IPS-18c (cell line): Measurements from ENCODE around the gene POLR2L.

ENCODE experiments used
- H3K4me3 ChIP-seq: 2 replicates; pipeline ENCODE4 v1.7.0; 2013; ENCODE audit warnings: low read depth, mild to moderate bottlenecking, low read length, moderate library complexity; ENCODE audit not compliant: insufficient read depth
- H3K9me3 ChIP-seq: one replicate; pipeline ENCODE4 v1.6.1; 2013; ENCODE audit warnings: mild to moderate bottlenecking, low read length, moderate library complexity; ENCODE audit not compliant: control insufficient read depth, insufficient read depth

The POLR2L gene

DNA sequence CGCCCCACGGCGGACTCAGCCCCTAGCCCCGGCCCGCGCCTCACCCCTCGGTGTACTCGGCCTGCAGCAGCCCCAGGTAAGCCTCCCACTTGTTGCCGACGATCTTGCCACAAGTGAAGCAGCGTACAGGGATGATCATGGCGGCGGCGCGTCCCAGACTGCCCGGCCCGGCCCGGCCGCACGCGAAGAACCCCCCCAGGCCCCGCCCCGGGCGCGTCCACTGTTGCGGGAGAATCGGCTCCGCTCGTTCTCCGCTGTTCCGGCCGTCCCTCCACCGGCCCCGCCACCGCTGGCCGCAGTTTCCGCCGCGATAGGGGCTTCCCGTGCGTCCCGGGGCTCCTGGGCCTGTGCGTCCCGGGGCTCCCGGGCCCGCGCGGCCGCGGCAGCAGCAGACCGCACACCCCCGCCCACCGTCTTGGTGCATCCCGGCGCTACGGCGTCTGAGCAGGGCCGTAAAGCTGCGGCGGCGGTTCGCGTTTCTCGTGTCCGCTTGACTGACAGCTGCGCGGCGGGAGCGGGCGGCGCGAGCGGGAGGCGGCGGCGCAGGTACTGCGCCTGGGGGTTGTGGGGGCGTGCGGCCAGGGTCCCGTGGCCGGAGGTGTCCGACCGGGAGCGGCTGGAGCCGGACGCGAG lies at the start of gene POLR2L, which contains the start of gene TSPAN4:
Gene POLR2L (minus strand): TSS at position 160 of the 633 bp plus-strand sequence. CDS start 21 bp downstream, at position 139.
Gene TSPAN4 (plus strand): TSS at position 483 of the 633 bp plus-strand sequence. CDS start 7,453 bp downstream, outside the sequence.
- H3K4me3 ChIP-seq, result peak within 1 kb of the TSS; percentile 93
- H3K9me3 ChIP-seq, result no peaks in the 10 kb centered on the region

DNA sequence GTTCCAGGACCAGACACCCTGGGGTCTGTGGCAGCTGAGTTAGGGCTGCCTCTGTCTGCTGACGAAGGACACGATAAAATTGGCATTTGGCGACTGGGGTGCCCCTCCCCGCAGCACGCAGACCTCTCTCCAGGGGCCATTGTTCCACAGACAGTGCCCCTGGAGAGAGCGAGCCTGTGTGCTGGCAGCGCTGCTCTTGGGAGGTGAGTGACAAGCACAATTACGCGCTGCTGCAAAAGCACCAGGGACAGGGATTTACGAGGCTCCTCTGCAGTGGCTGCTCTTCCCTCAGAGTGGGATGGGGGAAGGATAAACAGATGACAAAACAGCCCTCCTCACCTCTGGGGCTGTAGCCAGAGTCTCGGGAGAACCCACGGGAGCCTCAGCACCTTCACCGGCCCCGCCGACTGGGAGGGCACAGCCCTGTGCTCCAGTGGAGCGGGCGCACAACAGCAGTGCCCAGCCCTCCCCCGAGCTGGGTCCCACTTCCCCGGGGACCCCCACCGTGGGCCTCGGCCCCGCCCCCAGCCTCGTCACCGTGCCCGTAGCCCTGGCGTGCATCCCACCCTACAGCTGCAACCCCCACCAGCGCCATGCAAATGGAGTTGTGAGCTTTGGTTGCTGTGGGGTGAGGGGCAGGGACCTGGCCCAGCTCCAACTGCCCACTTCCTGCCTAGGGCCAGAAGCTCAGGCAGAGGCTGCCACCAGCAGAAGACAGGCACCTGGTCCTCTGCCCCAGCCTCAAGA lies 48.6 kb upstream of the POLR2L start:
- Histone ChIP-seq H3K9me3 (no peaks in the 10 kb centered on the region), H3K4me3 (no peak overlapping the region)

DNA sequence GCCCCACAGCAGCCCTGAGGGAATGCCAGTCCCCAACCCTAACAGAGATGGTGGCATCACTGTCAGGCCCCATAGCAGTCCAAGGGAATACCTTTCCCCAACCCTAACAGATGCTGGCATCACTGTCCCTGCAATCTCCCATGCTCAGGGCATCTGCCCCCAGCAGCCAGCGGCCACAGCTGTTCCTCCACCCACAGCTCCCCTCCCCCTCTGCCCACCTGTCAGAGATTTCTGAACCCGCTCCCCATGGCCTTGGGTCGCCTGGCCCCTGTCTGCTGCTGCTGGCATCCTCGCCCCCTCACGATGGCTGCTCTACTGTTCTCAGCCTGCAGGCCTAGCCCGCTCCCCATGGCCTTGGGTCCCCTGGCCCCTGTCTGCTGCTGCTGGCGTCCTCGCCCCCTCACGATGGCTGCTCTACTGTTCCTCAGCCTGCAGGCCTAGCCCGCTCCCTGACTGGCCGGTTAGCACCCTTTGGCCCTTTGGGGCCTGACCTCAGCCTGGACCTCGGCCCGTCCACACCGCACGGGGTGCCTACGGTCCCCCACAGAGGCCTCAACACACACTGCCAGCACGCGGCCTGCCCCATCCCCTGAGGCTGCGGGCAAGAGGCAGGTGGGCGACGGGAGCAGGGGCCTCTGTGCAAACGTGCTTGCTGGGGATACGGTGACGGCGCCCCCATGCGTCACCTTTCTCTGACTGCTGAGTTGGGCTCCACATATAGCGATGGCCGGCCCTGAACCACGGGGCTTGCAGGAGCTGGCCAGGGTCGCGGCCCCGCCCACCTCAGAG lies 47.6 kb upstream of the POLR2L start:
- Histone ChIP-seq H3K9me3 (no peaks in the 10 kb centered on the region), H3K4me3 (no peak overlapping the region)

DNA sequence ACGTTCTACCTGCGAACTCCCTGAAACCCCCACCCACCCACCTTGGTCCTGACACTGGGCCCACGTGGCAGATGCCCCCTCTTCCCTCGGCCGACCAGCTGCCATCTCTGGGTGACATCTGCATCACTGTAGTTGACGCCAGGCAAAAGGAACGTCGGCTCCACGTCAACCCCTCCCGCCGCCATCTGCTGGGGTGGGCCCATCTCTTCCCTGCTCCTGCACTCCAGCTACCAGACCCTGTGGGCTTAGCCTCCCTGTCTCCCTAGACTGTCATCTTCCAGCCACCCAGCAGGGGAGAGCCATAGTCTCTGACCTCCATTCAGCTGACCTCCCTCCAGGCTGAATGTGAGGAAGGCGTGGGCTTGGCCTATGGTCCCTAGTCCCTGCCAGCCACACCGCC lies 46.9 kb upstream of the POLR2L start:
- H3K4me3 ChIP-seq, result no peak overlapping the region

DNA sequence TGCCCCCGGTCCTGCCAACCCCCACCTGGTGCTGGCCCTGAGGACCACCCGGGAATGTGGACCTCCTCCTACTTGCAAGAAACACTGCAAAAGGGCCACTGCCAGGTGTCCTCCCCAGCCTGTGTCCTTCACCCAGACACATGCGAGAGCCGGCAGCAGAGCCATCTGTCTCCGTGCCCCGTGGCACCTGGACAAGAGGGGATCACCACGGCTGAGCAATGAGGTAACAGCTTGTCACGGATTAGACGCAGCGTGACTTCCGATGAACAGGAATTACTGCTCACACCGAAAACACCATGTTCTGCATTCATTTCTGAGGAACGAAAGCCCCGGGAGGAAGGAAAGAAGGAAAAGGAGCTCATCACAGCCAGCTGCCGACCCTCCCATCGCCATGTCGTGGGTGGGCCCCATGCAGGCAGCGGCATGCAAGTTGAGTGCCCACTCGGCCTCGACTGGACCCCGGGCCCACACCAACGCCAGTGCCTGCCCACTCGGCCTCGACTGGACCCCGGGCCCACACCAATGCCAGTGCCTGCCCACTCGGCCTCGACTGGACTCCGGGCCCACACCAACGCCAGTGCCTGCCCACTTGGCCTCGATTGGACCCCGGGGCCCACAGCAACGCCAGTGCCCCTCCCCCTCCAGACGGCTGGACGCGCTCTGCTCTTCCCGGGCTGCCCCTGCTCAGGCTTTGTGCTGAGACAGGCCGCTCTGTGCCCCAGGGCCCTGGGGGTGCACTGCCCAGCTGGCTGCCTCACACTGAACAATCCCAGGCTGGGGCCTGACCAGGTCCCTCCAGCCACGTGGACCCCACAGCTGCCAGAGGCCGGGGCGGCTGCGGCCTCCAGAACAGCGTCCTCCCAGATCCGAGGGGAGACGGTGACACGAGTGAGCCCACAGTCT lies 46.2 kb upstream of the POLR2L start:
- no peak overlapping the region for H3K4me3 ChIP-seq
- H3K9me3 ChIP-seq, result no peaks in the 10 kb centered on the region

More for the DNA sequence above, 46.9 kb upstream of the POLR2L start:
- H3K9me3 ChIP-seq, result no peaks in the 10 kb centered on the region

DNA sequence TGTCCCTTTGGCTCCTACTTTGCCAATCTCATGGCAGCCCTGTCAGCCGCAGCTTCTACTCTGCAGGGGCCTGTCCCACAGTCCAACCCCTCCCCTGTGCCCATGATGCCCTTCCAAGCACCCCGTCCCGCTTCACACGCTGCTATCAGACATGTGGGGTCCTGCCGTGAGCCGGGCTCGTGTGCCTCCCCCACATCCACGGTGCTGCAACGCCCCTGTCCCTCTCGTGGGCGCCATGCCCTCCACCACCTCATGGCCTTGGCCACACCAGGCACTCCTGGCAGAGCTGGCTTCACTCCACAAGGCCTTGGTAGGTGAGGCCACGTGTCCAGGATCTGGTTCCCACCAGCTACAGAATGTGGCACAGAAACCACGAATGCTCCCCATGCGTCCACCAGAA lies 45.3 kb upstream of the POLR2L start:
- no peaks in the 10 kb centered on the region for H3K9me3 ChIP-seq
- no peak overlapping the region for H3K4me3 ChIP-seq

DNA sequence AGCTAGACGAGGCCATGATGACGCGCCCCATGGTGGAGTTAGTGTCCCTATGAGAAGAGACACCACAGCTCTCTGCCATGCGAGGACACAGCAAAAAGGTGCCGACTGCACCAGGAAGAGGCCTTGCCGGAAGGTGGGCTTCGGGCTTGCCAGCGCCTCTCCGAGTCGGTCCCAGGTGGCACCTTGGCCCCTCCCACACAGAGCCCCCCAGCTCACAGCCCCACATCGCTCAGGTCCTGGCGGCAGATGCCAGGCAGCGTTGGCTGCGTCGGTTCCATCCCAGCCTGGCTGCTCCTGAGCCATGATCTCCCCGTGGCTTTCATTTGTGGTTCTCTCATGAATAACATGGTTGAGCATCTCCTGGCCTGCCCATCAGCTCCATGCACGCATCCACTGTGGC lies 44.2 kb upstream of the POLR2L start:
- no peaks in the 10 kb centered on the region for H3K9me3 ChIP-seq

DNA sequence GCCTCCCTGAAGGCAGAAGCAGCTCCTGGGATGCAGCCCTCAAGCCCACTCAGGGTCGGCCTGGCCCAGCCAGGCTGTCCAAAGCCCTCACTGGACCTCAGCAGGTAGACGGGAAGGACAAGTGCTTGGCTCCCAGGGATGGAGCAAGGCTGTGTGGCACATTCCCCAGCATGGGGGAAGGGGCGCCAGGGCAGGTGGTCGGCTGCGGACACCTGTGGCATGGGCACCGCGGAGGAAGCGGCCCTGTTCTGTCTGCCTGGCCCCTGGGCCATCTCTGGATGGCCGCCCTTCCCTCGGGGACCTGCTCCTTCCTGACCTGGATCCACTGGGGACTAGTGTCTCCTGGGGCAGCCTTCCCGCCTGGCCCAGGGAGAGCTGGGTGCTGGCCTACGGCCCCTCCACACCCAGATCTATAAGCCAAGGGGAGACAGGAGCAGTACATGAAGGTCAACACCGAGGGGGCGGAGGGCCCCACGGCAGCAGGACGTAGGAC lies 42.3 kb upstream of the POLR2L start:
- Histone ChIP-seq H3K9me3 (no peaks in the 10 kb centered on the region), H3K4me3 (no peak overlapping the region)

More for the DNA sequence above, 44.2 kb upstream of the POLR2L start:
- H3K4me3 ChIP-seq, result no peak overlapping the region

DNA sequence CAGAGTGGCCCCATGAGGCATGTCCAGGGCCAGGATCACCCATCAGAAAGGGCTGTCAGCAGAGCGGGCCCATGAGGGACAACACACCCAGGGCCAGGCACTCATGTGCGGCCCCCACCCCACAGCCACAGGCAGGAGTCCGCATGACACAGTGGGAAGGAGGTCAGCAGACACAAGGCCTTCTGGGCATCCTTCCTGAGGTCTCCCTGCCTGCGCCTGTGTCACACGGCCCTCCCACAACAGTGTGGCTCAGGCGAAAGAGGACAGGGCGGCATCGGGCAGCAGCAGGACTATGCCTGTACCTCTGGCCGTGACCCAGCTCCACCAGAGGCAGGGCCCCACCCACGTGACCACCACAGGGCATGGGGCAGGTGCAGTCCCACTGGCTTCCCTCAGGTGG lies 41.2 kb upstream of the POLR2L start:
- Histone ChIP-seq H3K9me3 (no peaks in the 10 kb centered on the region), H3K4me3 (no peak overlapping the region)

DNA sequence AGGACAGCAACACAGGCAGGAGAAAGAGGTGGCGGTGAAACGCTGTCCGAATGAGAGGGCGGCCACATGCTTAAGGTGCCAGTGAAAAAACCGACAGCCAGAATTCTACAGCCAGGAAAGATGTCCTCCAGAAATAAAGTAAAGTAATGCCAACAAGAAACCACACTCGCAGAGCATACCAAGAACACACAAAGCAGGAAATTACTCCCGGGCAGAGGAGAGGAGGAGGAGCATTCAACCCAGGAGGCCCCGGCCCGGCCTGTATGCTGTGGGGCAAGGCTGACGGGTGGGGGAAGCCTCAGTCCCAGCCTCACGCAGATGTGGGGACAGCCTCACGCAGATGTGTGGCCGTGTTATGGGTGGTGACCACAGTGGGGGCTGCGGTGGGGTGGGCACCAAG lies 40.3 kb upstream of the POLR2L start:
- Histone ChIP-seq H3K4me3 (no peak overlapping the region), H3K9me3 (no peaks in the 10 kb centered on the region)

DNA sequence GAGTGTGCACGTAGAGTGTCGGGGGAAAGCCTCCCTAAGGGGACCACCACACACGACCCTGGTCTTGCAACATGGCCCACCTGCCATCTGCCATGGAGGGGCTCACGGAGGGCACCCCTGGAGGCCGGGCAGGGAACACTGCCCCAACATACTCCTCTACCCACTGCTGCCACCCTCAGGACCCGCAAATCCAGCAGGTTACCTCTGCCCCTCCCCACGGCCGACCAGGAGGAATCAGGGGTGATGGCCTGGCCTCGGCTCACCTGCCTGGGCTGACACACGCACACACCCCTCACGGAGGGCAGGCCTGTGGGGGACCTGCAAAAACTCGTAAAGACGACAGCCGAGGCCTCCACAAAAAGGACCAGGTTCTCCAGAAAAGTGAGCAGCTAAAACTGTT lies 38.1 kb upstream of the POLR2L start:
- H3K9me3 ChIP-seq, result no peaks in the 10 kb centered on the region

DNA sequence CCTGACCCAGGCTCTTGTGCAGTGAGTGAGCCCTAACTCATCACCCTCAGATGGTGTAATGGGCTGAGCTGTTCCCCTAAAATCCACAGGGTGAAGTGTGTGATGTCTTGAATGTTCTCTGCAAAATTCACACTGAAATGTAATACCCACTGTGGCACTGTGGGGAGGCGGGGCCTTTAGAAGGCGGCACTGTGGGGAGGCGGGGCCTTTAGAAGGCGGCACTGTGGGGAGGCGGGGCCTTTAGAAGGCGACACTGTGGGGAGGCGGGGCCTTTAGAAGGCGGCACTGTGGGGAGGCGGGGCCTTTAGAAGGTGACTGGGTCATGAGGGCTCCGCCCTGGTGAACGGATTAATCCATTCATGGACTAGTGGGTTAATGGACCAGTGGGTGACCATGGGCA lies 35.2 kb upstream of the POLR2L start:
- Histone ChIP-seq H3K9me3 (no peaks in the 10 kb centered on the region), H3K4me3 (no peak overlapping the region)

More for the DNA sequence above, 38.1 kb upstream of the POLR2L start:
- no peak overlapping the region for H3K4me3 ChIP-seq

DNA sequence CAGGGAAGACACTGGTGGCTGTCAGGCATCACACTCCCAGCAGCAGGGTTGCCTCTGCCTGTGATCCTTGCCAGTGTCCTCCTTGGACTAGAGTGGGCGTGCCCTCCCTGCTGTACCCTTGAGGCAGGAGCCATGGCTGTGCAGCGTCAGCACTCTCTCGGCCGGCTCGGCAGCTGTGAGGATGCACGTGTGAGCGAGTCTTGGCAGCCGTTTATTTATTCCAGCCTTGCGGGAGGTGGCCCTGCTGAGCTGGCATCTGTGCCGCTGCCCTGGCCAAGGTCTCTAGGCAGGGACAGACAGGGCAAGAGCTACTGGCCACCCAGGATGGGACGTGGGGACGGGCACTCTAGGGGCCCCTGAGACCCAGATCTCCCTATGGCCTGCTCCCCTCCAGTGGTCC lies 34.2 kb upstream of the POLR2L start:
- no peaks in the 10 kb centered on the region for H3K9me3 ChIP-seq
- H3K4me3 ChIP-seq, result no peak overlapping the region

DNA sequence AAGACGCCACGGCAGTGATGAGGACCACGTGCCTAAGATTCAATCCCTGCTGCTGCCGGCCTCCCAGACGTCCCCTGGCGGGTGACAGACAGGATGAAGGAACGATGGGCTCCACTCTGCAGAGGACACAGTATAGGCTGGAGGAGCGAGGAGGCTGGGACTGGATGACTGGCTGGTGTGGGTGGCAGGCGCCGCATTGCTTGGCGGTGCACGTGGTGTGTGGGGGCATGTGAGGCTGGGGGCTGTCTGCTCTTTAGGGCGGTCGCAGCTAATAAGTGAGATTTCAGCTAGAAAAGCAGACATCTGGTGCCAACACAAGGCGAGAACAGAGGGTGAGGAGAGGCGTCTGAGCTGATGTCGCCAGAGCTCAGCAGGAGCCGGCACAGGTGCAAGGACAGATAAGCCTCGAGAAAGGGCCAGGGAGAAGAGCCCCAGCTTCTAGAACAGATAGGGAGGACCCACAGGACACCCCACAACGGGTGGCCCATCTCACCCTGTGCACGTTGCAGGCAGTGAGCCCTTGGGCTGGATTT lies 33.5 kb upstream of the POLR2L start:
- H3K4me3 ChIP-seq, result no peak overlapping the region
- H3K9me3 ChIP-seq, result no peaks in the 10 kb centered on the region

DNA sequence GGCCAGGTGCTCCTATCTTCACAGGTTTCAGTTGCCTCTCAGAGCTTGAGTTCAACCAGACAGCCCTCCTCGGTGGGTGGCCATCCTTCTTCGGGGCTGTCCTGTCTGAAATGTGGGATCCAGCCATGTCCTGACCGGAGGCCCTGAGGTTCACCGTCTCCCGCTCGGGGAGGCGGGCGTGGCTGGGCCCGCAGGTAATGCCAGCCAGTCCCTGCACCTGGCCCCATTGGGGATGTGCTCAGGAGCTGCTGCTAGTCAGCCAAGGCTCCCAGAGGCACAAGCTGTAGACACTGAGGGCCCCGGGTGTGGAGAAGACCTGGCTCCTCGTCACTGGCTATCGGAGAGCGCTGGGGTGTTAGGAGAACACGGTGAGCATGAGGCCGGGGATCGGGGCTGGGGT lies 32.9 kb upstream of the POLR2L start:
- Histone ChIP-seq H3K4me3 (no peak overlapping the region), H3K9me3 (no peaks in the 10 kb centered on the region)

DNA sequence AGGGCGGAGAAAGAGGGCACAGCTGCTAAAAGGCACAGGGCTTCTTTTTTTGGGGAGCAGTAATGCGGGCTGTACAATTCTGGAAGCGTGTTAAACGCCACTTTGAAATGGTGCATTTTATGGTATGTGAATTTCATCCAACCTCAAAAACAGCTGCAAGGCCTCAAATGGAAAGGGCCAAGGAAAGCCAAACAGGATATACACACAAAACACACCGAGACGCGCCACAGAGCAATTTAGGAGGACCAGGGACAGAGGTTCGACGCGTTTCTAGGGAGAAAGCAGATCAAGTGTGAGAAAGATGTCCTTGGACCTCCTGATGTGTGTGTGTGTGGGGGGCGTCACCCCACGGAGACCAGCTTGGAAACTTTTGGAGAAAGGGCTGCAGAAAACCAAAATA lies 31.4 kb upstream of the POLR2L start:
- Histone ChIP-seq H3K4me3 (no peak overlapping the region), H3K9me3 (no peaks in the 10 kb centered on the region)

DNA sequence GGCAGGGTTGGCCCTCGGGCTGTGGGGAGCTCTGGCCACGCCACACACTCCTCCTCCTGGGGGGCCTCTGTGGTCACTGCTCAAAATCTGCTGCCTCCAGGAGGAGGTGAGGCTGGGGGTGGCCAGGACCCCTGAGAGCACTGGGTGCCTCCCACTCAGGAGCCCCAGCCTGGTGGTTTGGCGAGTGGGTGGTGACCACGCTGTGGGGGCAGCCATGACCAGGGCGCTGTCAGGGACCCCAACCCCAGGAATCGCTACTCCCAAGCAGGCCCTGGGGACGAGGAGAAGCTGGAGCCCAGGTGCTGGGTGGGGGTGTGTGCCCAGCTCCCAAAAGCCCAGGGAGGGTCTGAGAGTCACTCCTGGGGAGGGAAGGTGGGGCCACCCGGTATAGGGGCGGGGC lies 30.5 kb upstream of the POLR2L start:
- H3K9me3 ChIP-seq, result no peaks in the 10 kb centered on the region

More for the DNA sequence above, 30.5 kb upstream of the POLR2L start:
- no peak overlapping the region for H3K4me3 ChIP-seq
